Suprapubic skin (tissue), 4 donors: Measurements from ENCODE around the gene ANTXR2. TPM values are rescaled to one million over a fixed set of nuclear protein-coding genes. Genes with fewer than 3 reads are reported as not detected.

Source experiments
- DNase-seq, 2 donors: peaks; one replicate each; pipeline ENCODE4 v3.0.0-alpha.2; 2019; ENCODE audit warnings: low spot score in 2 of 2
- H3K27ac ChIP-seq: fragments of 200-600 bp; sonication (generic); one replicate; pipeline ENCODE4 v1.5.1; 2019
- H3K27me3 ChIP-seq: fragments of 200-600 bp; sonication (generic); one replicate; pipeline ENCODE4 v1.5.1; 2019
- H3K36me3 ChIP-seq: fragments of 200-600 bp; sonication (generic); one replicate; pipeline ENCODE4 v1.5.1; 2019
- H3K4me1 ChIP-seq: fragments of 200-600 bp; sonication (generic); one replicate; pipeline ENCODE4 v1.5.1; 2019
- H3K4me3 ChIP-seq: fragments of 200-600 bp; sonication (generic); one replicate; pipeline ENCODE4 v1.5.1; 2019; ENCODE audit warnings: mild to moderate bottlenecking
- H3K9me3 ChIP-seq: fragments of 200-600 bp; sonication (generic); one replicate; pipeline ENCODE4 v1.5.1; 2019
- CTCF ChIP-seq, 2 donors: fragments of 200-600 bp in 1 of 2; fragments of 450-650 bp in 1 of 2; sonication (generic) in 1 of 2; IDR thresholded peaks; one replicate each; pipeline ENCODE4 v1.5.1; 2016 to 2019; ENCODE audit warnings: antibody characterized with exemption in 2 of 2, mild to moderate bottlenecking in 1 of 2, moderate library complexity in 1 of 2
- EP300 ChIP-seq: sonication (generic); formaldehyde crosslinking; IDR thresholded peaks from one replicate; pipeline ENCODE4 v1.6.1; 2017; ENCODE audit warnings: antibody characterized with exemption
- POLR2A ChIP-seq, 2 donors: fragments of 450-650 bp; IDR thresholded peaks; one replicate each; pipeline ENCODE4 v1.6.1; 2017; ENCODE audit warnings: antibody characterized with exemption in 2 of 2, mild to moderate bottlenecking in 2 of 2, moderate library complexity in 2 of 2
- POLR2AphosphoS5 ChIP-seq, 3 donors: sonication (generic); formaldehyde crosslinking; IDR thresholded peaks; one replicate each; pipeline ENCODE4 v1.6.1; 2017; ENCODE audit warnings: antibody characterized with exemption in 3 of 3
- WGBS: methylation state at CpG from one replicate; pipeline ENCODE4 v1.1.5; 2018; 5-methylcytosine and 5-hydroxymethylcytosine counted together
- total RNA-seq, 4 donors: library from RNA; depleted of rRNA; stranded (reverse); fragments of >200 nt; gene quantifications; one replicate each; pipeline ENCODE4 v1.1.0, GENCODE V29; 2016

ANTXR2 gene
- total RNA-seq, 4 donors from 2014 or later: 9.8 to 22.2 (median 12.8) TPM

DNA sequence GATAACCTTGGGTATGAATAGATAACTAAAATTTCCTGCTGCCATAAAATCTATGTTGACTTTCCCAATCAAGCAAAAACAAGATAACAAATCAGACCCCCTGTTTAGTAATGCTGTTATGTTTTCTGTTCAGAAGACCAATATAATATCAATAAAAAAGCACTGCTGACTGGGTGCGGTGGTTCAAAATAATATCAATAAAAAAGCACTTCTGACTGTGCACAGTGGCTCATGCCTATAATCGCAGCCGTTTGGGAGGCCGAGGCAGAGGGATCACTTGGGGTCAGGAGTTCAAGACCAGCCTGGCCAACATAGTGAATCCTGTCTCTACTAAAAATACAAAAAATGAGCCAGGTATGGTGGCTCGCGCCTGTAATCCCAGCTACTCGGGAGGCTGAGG, 36.7 kb downstream of the ANTXR2 start:
- DNase-seq: peak in 1 of 2 donors; percentile 67
- 70% methylated on average over 7 of the region's 7 CpGs for WGBS
- H3K4me1 ChIP-seq: peaks cover 11% of the 10 kb centered on the region

GRCh38 chr4:80035336-80035735, 37.7 kb downstream of the ANTXR2 start:
- no peaks in the 10 kb centered on the region for H3K27me3 ChIP-seq
- no peaks in the 10 kb centered on the region for H3K9me3 ChIP-seq
- H3K27ac ChIP-seq: no peak overlapping the region
- H3K4me3 ChIP-seq: no peak overlapping the region
- DNase-seq: no peak
- H3K4me1 ChIP-seq: peaks cover 11% of the 10 kb centered on the region
- 90% methylated on average over 2 of the region's 2 CpGs for WGBS
- TF ChIP-seq CTCF (IDR thresholded peaks at IDR 0.05): no peak
- no peak for TF ChIP-seq POLR2AphosphoS5 (IDR thresholded peaks at IDR 0.05)
- no peak for TF ChIP-seq POLR2A (IDR thresholded peaks at IDR 0.05)
- no peaks in the 10 kb centered on the region for H3K36me3 ChIP-seq

More for the DNA sequence above, 36.7 kb downstream of the ANTXR2 start:
- Histone ChIP-seq H3K36me3 (no peaks in the 10 kb centered on the region), H3K9me3 (no peaks in the 10 kb centered on the region), H3K27ac (peak overlapping the region; percentile 78), H3K27me3 (no peaks in the 10 kb centered on the region), H3K4me3 (no peak overlapping the region)
- TF ChIP-seq POLR2A (IDR thresholded peaks at IDR 0.05) (no peak), EP300 (no peak), CTCF (IDR thresholded peaks at IDR 0.05) (no peak), POLR2AphosphoS5 (IDR thresholded peaks at IDR 0.05) (no peak)

- no peak for DNase-seq
These were observed 39.4 kb downstream of the ANTXR2 start for GRCh38 chr4:80033581-80033980.

DNA sequence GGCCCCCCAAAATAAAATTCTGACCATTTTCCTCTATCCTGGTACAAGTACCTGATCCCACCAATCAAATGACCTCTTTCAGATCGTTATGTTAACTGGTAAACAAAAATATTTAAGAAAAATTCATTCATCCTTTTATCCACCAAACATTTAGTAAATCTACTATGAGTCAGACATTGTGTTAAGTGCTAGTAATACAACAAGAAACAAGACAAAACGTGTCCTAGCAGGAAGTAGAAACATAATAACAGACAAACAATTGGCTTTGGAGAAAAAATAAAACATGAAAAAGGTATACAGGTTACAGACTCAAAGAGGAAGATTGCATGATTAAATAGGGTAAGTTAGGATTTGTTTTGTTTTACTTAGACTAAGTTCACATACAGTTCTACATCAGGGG, 43.7 kb downstream of the ANTXR2 start:
- no peak for TF ChIP-seq CTCF (IDR thresholded peaks at IDR 0.05)
- TF ChIP-seq POLR2AphosphoS5 (IDR thresholded peaks at IDR 0.05): no peak
- TF ChIP-seq EP300: no peak
- no peak for TF ChIP-seq POLR2A (IDR thresholded peaks at IDR 0.05)
- Histone ChIP-seq H3K4me1 (no peaks in the 10 kb centered on the region), H3K9me3 (no peaks in the 10 kb centered on the region), H3K27me3 (no peaks in the 10 kb centered on the region), H3K4me3 (no peak overlapping the region), H3K36me3 (peaks cover 13% of the 10 kb centered on the region), H3K27ac (no peak overlapping the region)
- no peak for DNase-seq
- WGBS: 69% methylated on average over 2 of the region's 2 CpGs

More at GRCh38 chr4:80033581-80033980, 39.4 kb downstream of the ANTXR2 start:
- TF ChIP-seq POLR2A (IDR thresholded peaks at IDR 0.05) (no peak), EP300 (no peak), POLR2AphosphoS5 (IDR thresholded peaks at IDR 0.05) (no peak), CTCF (IDR thresholded peaks at IDR 0.05) (no peak)
- Histone ChIP-seq H3K36me3 (no peaks in the 10 kb centered on the region), H3K9me3 (no peaks in the 10 kb centered on the region), H3K4me1 (peaks cover 11% of the 10 kb centered on the region), H3K27ac (no peak overlapping the region), H3K27me3 (no peaks in the 10 kb centered on the region), H3K4me3 (no peak overlapping the region)

GRCh38 chr4:80027611-80028010, 45.4 kb downstream of the ANTXR2 start:
- 82% methylated on average over 2 of the region's 2 CpGs for WGBS
- Histone ChIP-seq H3K27ac (no peak overlapping the region), H3K4me1 (no peaks in the 10 kb centered on the region), H3K9me3 (no peaks in the 10 kb centered on the region), H3K27me3 (no peaks in the 10 kb centered on the region), H3K36me3 (peaks cover 25% of the 10 kb centered on the region), H3K4me3 (no peak overlapping the region)
- no peak for TF ChIP-seq POLR2AphosphoS5 (IDR thresholded peaks at IDR 0.05)
- no peak for TF ChIP-seq EP300
- TF ChIP-seq POLR2A (IDR thresholded peaks at IDR 0.05): no peak
- TF ChIP-seq CTCF (IDR thresholded peaks at IDR 0.05): no peak
- DNase-seq: no peak
